HFFc6 (cell line): Measurements from ENCODE around the gene LRIT1. TPM values are rescaled to one million over a fixed set of nuclear protein-coding genes. Genes with fewer than 3 reads are reported as not detected.
A peak's percentile ranks its signal among the peaks of the same experiment; 100 is the strongest.

Source experiments
- DNase-seq: peaks from one replicate; pipeline ENCODE4 v3.0.0-alpha.2; 2018
- H3K27ac Mint-ChIP-seq: 2 replicates; pipeline ENCODE4 v1.8.0; 2020; ENCODE audit warnings: mild to moderate bottlenecking, mixed read lengths
- H3K27me3 Mint-ChIP-seq: 2 replicates; pipeline ENCODE4 v1.8.0; 2021; ENCODE audit warnings: mild to moderate bottlenecking, moderate library complexity, mixed read lengths; ENCODE audit not compliant: insufficient read depth
- H3K36me3 Mint-ChIP-seq: 2 replicates; pipeline ENCODE4 v1.8.0; 2021; ENCODE audit warnings: low read depth, mixed read lengths
- H3K4me1 Mint-ChIP-seq: 2 replicates; pipeline ENCODE4 v1.8.0; 2020; ENCODE audit warnings: low read depth, mixed read lengths
- H3K4me3 Mint-ChIP-seq: 2 replicates; pipeline ENCODE4 v1.8.0; 2020; ENCODE audit warnings: mild to moderate bottlenecking, moderate library complexity, mixed read lengths
- H3K9me3 Mint-ChIP-seq: 2 replicates; pipeline ENCODE4 v1.8.0; 2020; ENCODE audit warnings: mild to moderate bottlenecking, mixed read lengths
- CTCF ChIP-seq: fragments of 200-600 bp; sonication (generic); IDR thresholded peaks from 2 replicates; pipeline ENCODE4 v1.5.0; 2021; ENCODE audit warnings: antibody characterized with exemption, mild to moderate bottlenecking
- total RNA-seq, 6 experiments: library from RNA; stranded (reverse); fragmentation: NEBNext Ultra II Directional; extraction: Animal tissue kit (Norgen Biotek cat#: 25700); gene quantifications; 2 replicates in 1 of 6; 3 replicates in 5 of 6; pipeline ENCODE4 v1.2.3, GENCODE V29; 2021

Gene LRIT1
- total RNA-seq, 6 experiments from 2014 or later, result not detected

DNA sequence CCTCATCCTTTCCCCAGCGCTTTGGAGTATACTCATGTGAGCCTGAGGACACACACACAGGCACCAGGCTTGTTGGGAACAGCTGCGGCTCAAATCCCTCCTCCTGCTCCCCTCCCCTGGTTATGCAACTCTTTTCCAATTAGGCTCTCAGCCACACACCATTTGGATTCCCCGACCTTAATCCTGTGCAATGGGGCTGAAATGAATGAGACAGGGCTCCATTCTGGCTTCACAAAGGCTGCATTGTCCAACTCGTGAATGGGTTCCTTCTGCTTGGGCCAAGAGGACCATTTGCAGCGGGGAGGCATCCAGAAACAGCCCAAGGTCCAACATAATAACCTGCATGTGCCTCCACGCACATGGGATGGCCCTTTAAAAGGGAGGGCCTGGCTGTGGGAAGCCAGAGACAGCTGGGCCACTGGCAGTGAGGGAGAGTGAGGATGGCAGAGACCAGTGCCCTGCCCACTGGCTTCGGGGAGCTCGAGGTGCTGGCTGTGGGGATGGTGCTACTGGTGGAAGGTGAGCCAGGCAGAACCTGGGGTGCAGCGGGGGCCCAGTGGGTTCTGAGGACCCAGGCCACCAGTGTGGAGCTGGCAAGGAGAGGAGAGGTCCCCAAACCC, 3.4 kb upstream of the LRIT1 start, which contains the start of gene RGR:
RGR (plus strand) TSS at position 403 of the 620 bp plus-strand sequence; CDS start at position 441, 38 bp downstream.
- TF ChIP-seq CTCF, result no peak
- Mint-ChIP-seq H3K9me3 (no peaks in the 10 kb centered on the region), H3K36me3 (no peaks in the 10 kb centered on the region), H3K4me1 (no peaks in the 10 kb centered on the region), H3K27ac (no peak within 1 kb of the TSS), H3K27me3 (peaks cover 13% of the 10 kb centered on the region), H3K4me3 (no peak within 1 kb of the TSS)
- no peak for DNase-seq

GRCh38 chr10:84243759-84244158, 2.4 kb upstream of the LRIT1 start:
- no peaks in the 10 kb centered on the region for H3K4me1 Mint-ChIP-seq
- H3K27me3 Mint-ChIP-seq, result peaks cover 16% of the 10 kb centered on the region
- no peak for DNase-seq

GRCh38 chr10:84238909-84239308, 2.4 kb downstream of the LRIT1 start:
- Mint-ChIP-seq H3K4me3 (no peak overlapping the region), H3K36me3 (no peaks in the 10 kb centered on the region), H3K9me3 (no peaks in the 10 kb centered on the region), H3K27me3 (peaks cover 20% of the 10 kb centered on the region), H3K27ac (no peak overlapping the region), H3K4me1 (no peaks in the 10 kb centered on the region)
- DNase-seq, result no peak
- no peak for TF ChIP-seq CTCF

More at GRCh38 chr10:84243759-84244158, 2.4 kb upstream of the LRIT1 start:
- Mint-ChIP-seq H3K36me3 (no peaks in the 10 kb centered on the region), H3K27ac (no peak overlapping the region), H3K4me3 (no peak overlapping the region), H3K9me3 (no peaks in the 10 kb centered on the region)
- TF ChIP-seq CTCF, result no peak

DNA sequence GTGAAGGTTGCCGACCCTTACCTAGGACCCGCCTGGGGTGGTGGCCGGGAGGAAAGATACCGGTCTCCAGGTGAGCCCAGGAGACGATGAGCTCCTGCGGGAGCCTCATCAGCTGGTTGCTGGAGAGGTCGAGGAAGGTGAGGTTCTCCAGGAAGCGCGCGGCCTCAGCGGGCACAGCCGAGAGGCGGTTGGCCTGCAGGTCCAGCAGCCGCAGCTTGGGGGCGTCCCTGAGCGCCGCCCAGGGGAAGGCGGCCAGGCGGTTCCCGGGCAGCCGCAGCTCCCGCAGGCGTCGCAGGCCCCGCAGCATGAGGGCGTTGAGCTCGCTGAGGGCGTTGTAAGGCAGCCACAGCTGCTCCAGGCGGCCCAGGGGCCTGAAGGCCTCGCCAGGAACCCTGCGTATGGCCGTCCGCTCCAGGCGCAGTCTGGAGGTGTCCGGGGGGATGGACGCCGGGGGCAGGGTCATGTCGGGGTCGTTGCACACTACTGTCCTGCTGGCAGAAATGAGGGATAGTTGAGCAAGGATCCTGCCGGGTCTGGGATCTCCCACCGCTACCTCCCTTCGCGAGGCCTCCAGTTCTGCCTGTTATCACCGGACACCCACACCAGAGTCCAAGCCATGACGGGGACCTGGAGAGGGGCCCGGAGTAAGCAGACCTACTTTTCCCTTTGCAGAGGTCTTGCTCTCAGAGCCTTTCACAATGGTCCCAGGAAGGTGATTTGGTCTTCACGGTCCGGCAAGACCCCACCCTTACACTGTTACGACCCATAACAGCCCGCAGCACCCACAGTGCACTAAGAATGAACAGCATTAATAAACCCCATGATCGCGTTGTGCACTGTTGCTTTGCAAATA, 3.9 kb downstream of the LRIT1 start:
- H3K27ac Mint-ChIP-seq, result no peak overlapping the region
- no peaks in the 10 kb centered on the region for H3K9me3 Mint-ChIP-seq
- peaks cover 24% of the 10 kb centered on the region for H3K27me3 Mint-ChIP-seq
- no peaks in the 10 kb centered on the region for H3K4me1 Mint-ChIP-seq
- H3K4me3 Mint-ChIP-seq, result no peak overlapping the region
- TF ChIP-seq CTCF, result peak; percentile 22
- no peaks in the 10 kb centered on the region for H3K36me3 Mint-ChIP-seq
- DNase-seq, result no peak

GRCh38 chr10:84236807-84237198, 4.5 kb downstream of the LRIT1 start:
- H3K9me3 Mint-ChIP-seq, result no peaks in the 10 kb centered on the region
- H3K27ac Mint-ChIP-seq, result no peak overlapping the region
- no peaks in the 10 kb centered on the region for H3K4me1 Mint-ChIP-seq
- no peak for DNase-seq
- no peak for TF ChIP-seq CTCF
- no peaks in the 10 kb centered on the region for H3K36me3 Mint-ChIP-seq
- H3K27me3 Mint-ChIP-seq, result peaks cover 24% of the 10 kb centered on the region
- no peak overlapping the region for H3K4me3 Mint-ChIP-seq
